Esophagus muscularis mucosa (tissue), 4 donors: Measurements from ENCODE around the gene DOK5.

Experiments used
- CTCF ChIP-seq, 3 experiments: fragments of 200-600 bp in 2 of 3; fragments of 450-650 bp in 1 of 3; sonication (generic) in 2 of 3; IDR thresholded peaks; one replicate each; pipeline ENCODE4 v1.5.1; 2017 to 2019; ENCODE audit warnings: antibody characterized with exemption in 3 of 3, mild to moderate bottlenecking in 2 of 3, moderate library complexity in 1 of 3
- EP300 ChIP-seq: sonication (generic); formaldehyde crosslinking; IDR thresholded peaks from one replicate; pipeline ENCODE4 v1.6.1; 2017; ENCODE audit warnings: antibody characterized with exemption
- POLR2A ChIP-seq: fragments of 450-650 bp; IDR thresholded peaks from one replicate; pipeline ENCODE4 v1.6.1; 2017; ENCODE audit warnings: antibody characterized with exemption, moderate library complexity, mild to moderate bottlenecking, low read depth
- POLR2AphosphoS5 ChIP-seq, 2 donors: sonication (generic); formaldehyde crosslinking; IDR thresholded peaks; one replicate each; pipeline ENCODE4 v1.6.1; 2017; ENCODE audit warnings: antibody characterized with exemption in 2 of 2

- TF ChIP-seq CTCF (IDR thresholded peaks at IDR 0.05): no peak
- no peak for TF ChIP-seq POLR2A
- TF ChIP-seq POLR2AphosphoS5 (IDR thresholded peaks at IDR 0.05): no peak
- no peak for TF ChIP-seq EP300
Measured at GRCh38 chr20:54650052-54650719, 174.8 kb downstream of the DOK5 start.
